ENCODE results near the gene MEF2C.
"Not testable (repeated sequence)": the region's sequence is repeated elsewhere in the genome, so short reads cannot be mapped to it uniquely, and the experiment has no call there.

The MEF2C gene

GRCh38 chr5:88883059-88883835, at the start of gene MEF2C:
TSS of gene MEF2C (minus strand) at chr5:88883184. CDS start at chr5:88823788, 59,396 bp downstream.
- DNase-seq (ENCODE audit: low read depth in 2 of 2) = no peak

- no peak for DNase-seq (ENCODE audit: low read depth in 2 of 2)
Observed at GRCh38 chr5:88932541-88932940, 49.6 kb upstream of the MEF2C start.

GRCh38 chr5:88930335-88930734, 47.4 kb upstream of the MEF2C start:
- no peak for DNase-seq (ENCODE audit: low read depth in 2 of 2)

- no peak for DNase-seq (ENCODE audit: low read depth in 2 of 2)
Observed at GRCh38 chr5:88929385-88929784, 46.4 kb upstream of the MEF2C start.

- no peak for DNase-seq (ENCODE audit: low read depth in 2 of 2)
Observed at GRCh38 chr5:88926774-88927173, 43.8 kb upstream of the MEF2C start.

- DNase-seq (ENCODE audit: low read depth in 2 of 2) = no peak
Observed at GRCh38 chr5:88925692-88926490, 42.9 kb upstream of the MEF2C start.

GRCh38 chr5:88924330-88924657, 41.3 kb upstream of the MEF2C start:
- DNase-seq (ENCODE audit: low read depth in 2 of 2) = no peak

GRCh38 chr5:88923623-88924329, 40.8 kb upstream of the MEF2C start:
- no peak for DNase-seq (ENCODE audit: low read depth in 2 of 2)

- not testable (repeated sequence) for DNase-seq (ENCODE audit: low read depth in 2 of 2)
Observed at GRCh38 chr5:88912743-88913142, 29.8 kb upstream of the MEF2C start.

- not testable (repeated sequence) for DNase-seq (ENCODE audit: low read depth in 2 of 2)
Observed at GRCh38 chr5:88911059-88911572, 28.1 kb upstream of the MEF2C start.

GRCh38 chr5:88904478-88904877, 21.5 kb upstream of the MEF2C start:
- DNase-seq (ENCODE audit: low read depth in 2 of 2) = not testable (repeated sequence)

GRCh38 chr5:88903966-88904365, 21.0 kb upstream of the MEF2C start:
- not testable (repeated sequence) for DNase-seq (ENCODE audit: low read depth in 2 of 2)

- not testable (repeated sequence) for DNase-seq (ENCODE audit: low read depth in 2 of 2)
Observed at GRCh38 chr5:88901077-88901476, 18.1 kb upstream of the MEF2C start.

GRCh38 chr5:88899096-88899737, 16.2 kb upstream of the MEF2C start:
- DNase-seq (ENCODE audit: low read depth in 2 of 2) = no peak

GRCh38 chr5:88897748-88898147, 14.8 kb upstream of the MEF2C start:
- no peak for DNase-seq (ENCODE audit: low read depth in 2 of 2)

- no peak for DNase-seq (ENCODE audit: low read depth in 2 of 2)
Observed at GRCh38 chr5:88895681-88896501, 12.9 kb upstream of the MEF2C start.

- DNase-seq (ENCODE audit: low read depth in 2 of 2) = no peak
Observed at GRCh38 chr5:88892669-88893068, 9.7 kb upstream of the MEF2C start.

- no peak for DNase-seq (ENCODE audit: low read depth in 2 of 2)
Observed at GRCh38 chr5:88890070-88890781, 7.2 kb upstream of the MEF2C start.

GRCh38 chr5:88889189-88890069, 6.4 kb upstream of the MEF2C start:
- DNase-seq (ENCODE audit: low read depth in 2 of 2) = no peak
